Activated CD8-positive, alpha-beta memory T cell treated with anti-CD3 and anti-CD28 coated beads, Interleukin-2, amount 50 U/mL, for 4 hours (primary cell): ENCODE results near the gene SAMD8.
A peak's percentile ranks its signal among the peaks of the same experiment; 100 is the strongest.
"Not testable (repeated sequence)": the region's sequence is repeated elsewhere in the genome, so short reads cannot be mapped to it uniquely, and the experiment has no call there.

Experiments
- DNase-seq: peaks from one replicate; pipeline ENCODE4 v3.0.0-alpha.2; 2020

Gene SAMD8

DNA sequence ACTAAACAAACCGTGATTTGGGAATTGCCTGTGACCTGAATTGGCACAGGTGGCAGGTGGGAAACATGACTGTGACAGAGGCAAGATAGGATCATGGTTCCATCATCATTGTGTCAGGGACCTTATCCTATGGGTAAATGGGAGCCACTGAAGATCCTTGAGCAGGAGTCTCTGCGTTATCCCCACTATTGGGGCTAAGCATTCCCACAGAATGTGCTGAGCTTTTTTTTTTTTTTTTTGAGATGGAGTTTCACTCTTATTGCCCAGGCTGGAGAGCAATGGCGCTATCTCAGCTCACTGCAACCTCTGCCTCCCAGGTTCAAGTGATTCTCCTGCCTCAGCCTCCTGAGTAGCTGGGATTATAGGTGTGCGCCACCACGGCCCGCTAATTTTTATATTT lies 88.5 kb downstream of the SAMD8 start:
- not testable (repeated sequence) for DNase-seq

DNA sequence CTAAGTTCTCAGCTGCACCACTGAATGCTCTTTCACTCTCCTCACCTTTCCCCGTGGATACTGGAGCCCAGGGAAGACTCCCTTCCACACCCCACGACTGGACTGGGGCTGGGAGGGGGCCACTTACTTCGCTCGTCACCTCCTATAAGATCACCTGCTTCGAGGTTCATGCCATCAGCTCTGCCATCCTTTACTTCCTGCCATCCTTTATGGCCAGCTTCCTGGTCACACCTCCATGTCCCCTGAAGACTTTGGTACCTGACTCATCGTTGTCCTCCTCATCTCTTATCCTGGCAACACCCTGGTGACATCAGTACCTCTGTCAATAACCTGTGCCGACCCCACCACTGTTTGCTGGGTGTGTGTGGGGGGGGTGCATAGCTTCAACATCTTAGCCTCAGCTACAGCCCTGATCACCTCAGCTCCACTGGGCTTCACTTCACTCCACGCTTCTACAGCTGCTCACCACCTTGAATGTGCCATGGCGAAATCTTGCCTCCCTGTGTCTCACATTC lies 90.4 kb downstream of the SAMD8 start:
- DNase-seq: no peak

DNA sequence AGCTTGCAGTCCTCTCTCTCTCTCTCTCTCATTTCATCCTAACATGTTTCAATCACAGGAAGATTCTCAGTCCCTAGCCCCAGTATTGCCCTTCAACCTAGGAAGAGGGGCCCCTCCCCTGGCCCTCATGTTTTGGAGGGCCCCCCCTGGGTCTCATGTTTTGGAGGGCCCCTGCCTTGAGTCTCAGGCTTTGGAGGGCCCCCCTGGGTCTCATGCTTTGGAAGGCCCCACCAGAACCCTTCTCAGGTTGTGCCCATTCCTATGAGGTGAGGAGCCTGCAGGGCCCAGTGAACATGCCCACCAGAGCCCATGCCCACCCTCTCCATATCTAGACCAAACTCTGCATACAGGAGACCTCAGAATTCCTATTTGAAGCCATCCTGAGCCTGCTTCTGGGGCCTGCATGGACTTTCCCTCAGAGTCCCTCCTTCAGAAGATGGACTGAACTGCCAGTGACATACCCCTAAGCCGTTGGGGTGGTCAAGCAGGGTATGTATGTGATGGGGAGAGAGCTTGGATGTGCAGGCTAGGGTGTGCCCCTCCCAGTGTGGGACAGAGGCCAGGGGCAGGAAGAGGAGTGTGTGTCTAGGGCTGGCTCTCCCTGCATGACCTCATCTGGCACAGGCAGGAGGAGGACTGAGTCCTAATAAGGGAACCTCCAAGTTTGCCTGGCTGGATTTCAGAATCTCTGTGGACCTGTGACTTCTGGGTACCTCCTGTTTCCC lies 91.0 kb downstream of the SAMD8 start:
- DNase-seq: no peak

DNA sequence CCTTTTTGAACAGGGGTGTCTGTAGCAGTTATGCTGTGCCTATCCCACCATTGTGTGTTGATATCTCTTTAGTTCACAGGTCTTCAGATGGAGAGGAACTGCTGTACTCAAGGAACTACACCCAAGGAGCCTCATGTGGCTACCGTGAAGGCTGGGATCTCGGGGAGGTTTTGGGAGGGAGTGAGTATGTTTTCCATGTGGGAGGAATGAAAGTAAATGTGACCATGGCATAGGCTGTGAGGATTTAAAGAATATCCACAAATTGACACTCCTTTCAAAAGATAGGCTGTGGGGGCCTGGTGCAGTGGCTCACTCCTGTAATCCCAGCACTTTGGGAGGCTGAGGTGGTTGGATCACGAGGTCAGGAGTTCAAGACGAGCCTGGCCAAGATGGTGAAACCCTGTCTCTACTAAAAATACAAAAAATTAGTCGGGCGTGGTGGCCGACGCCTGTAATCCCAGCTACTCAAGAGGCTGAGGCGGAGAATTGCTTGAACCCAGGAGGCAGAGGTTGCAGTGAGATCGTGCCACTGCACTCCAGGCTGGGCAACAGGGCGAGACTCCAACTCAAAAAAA lies 91.7 kb downstream of the SAMD8 start:
- not testable (repeated sequence) for DNase-seq

DNA sequence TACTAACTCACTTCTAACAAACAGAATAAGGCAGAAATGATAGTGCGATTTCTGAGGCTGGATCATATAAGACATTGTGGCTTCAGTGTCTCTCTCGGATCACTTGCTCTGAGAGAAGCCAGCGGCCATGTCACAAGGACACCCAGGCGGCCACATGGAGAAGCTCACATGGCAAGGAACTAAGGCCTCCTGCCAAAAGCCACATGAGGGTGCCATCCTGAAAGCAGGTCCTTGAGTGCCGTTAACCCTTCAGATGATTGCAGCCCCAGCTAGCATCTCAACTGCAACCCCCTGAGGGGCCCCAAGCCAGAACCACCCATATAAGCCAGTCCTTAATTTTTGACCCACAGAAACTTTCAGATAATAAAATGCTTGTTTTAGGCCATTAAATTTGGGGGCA lies 92.3 kb downstream of the SAMD8 start:
- DNase-seq: no peak

DNA sequence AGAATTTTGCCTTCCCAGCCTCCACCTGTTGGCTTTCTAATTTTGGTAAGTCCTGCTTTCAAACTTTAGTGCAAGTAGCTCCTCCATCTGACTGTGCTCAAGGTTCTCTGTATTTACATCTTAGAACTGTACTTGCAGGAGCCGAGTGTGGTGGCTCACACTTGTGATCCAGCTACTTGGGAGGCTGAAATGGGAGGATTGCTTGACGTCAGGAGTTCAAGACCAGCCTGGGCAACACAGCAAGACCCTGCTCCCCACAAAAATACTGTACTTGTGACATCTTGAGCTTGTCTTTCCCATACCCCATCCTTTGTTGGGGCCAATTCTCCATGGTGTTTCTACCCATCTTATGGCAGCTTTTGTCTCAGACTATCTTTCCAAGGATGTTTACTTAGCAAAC lies 94.5 kb downstream of the SAMD8 start:
- no peak for DNase-seq

DNA sequence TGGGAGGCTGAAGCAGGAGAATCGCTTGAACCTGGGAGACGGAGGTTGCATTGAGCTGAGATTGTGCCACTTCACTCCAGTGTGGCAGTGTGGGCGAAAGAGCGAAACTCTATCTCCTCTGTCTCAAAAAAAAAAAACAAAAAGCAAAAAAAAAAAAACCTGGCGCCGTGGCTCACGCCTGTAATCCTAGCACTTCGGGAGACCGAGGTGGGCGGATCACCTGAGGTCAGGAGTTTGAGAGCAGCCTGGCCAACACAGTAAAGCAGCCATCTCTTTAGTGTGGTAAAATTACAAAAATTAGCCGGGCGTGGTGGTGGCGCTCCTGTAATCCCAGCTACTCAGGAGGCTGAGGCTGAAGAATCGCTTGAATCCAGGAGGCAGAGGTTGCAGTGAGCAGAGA lies 95.2 kb downstream of the SAMD8 start:
- DNase-seq: not testable (repeated sequence)

DNA sequence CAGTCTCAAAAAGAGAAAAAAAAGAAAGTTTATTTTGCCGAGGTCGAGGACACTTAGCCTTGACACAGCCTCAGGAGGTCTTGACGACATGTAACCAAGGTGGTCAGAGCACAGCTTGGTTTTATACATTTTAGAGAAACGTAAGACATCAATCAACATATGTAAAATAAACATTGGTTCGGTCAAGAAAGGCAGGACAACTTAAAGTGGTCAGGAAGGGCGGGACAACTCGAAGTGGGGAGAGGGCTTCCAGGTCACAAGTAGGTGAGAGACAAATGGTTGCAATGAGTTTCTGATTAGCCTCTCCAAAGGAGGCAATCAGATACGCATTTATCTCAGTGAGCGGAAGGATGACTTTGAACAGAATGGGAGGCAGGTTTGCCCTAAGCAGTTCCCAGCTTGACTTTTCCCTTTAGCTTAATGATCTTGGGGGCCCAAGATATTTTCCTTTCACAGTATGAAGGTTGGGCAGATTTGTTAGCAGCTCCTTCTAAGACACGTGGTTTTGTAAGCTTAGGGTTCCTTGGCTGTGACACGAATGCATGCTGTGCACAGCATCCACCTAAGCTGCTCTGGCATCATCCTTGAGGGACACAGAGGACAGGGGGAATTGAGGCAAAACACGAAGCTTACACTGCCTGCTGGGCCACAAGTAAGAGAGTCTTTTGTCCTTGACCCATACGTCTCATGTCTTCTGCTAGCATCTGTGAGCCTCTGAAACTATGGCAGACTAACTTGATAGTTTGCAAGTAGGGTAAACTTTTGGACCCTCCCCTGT lies 95.8 kb downstream of the SAMD8 start:
- DNase-seq: no peak

DNA sequence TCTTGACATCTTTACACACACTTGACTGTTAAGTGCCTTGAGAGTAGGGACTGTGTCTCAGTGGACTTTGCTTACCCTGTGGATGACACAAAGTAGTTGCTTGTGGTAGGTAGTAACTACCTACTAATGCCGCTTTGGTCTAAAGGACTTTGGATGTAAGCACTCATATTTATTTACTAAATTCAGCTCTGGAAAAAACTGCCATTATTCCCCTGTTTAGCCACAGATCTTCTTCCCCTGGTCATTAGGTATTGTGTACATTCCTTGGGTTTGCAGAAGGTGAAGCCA lies 96.3 kb downstream of the SAMD8 start:
- no peak for DNase-seq

DNA sequence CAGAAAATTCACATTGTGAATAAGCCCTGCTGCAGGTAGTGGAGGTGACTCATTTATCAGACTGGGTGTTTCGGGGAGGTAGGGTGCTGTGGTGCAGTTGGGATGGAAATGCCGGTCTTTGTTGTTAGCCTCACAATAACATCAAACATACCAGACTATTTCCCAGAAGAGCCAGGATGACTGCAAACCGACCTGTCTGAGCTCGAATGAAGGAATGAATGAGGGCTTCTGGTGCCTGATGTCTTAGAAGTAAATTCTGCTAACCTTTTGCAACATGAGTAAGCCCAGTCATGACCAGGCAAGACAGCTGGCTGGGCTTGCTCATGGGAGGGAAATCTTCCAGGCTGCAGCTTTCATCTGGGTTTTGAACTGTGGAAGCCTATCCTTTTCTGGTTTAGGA lies 96.7 kb downstream of the SAMD8 start:
- no peak for DNase-seq

DNA sequence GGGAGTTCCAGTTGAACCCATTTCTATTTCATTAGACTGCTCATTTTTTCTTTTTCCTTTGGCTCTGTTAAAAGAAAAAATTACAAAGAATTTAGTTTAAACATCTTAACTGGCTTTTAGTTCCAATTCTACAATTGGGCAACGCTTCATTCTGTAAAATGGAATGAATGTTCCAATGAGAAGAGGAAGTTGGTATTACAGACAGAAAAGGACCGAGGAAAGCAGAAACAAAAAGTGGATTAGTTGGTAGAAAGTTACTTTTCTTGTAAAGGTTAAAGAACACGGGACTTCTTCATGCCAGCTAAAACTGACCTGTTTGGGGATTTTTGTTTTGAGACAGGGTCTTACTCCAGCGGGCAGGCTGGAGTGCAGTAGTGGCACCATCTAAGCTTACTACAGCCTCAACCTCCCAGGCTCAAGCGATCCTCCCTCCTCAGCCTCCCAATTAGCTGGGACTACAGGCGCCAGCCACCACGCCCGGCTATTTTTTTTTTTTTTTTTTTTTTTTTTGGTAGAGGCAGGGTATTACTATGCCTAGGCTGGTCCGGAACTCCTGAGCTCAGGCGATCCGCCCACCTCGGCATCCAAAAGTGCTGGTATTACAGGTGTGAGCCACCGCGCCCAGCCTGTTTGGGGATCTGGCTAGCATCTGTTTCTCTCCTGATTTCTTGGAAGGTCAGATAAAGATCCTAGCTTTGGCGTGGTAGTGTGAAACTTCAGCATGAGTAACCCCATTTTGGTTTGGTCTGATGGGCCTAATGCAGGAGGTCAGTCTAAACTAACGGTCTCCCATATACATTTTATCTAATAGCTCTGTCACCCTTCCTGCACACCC lies 97.8 kb downstream of the SAMD8 start:
- no peak for DNase-seq

DNA sequence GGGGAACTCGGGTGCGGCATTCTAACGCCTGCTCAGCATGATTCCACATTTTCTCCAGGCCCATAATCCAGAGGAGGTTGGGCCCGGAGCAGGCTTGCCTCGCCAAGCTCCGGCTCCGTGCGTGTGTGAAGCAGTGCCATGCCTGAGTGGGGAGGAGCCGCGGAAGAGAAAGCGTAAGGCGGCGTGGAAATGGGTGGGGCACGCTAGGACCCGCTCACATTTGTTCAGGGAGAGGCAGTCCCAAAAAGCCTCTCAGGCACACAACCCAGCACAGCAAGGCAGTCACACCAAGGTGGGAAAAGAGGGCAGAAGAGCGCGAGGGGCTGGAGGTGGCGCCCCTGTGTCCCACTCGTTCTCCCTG lies 98.4 kb downstream of the SAMD8 start:
- peak; percentile 79 for DNase-seq

DNA sequence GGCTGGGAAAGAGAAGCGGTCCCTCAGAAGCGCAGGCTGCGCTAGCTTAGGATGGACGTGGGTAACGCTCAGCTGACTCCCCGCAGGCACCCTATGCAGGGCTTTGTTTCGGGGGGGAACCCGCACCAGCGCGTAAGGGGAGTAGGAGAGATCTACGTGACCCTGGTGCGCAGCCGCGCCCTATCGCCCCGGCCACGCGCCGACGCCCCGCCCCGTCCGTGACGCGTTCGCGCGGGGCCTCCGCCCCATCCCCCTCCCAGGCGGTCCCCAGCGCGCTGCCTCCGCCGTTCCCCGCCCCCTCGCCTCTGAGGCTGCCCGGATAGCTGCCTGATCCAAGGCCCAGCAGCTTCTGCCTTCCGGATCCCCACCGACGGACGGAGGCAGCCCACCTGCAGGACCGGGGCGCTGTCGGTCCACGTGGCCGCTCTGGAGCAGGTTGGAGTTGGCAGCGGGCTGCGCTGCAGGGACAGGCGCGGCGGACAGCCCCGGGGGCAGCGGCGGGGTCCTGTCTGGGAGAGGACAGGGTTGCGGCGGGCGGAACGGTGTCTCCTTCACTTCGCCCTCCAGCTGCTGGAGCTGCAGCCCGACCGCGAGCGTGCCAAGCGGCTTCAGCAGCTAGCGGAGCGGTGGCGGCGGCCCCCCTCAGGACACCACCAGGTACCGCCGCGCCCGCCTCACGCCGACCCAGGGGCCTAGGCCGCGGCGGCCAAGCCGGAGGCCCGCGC lies 99.0 kb downstream of the SAMD8 start, which contains the start of gene VDAC2:
VDAC2 (plus strand) TSS at position 515 of the 725 bp plus-strand sequence. CDS start 363 bp downstream, outside the sequence.
- DNase-seq: peak; percentile 96

DNA sequence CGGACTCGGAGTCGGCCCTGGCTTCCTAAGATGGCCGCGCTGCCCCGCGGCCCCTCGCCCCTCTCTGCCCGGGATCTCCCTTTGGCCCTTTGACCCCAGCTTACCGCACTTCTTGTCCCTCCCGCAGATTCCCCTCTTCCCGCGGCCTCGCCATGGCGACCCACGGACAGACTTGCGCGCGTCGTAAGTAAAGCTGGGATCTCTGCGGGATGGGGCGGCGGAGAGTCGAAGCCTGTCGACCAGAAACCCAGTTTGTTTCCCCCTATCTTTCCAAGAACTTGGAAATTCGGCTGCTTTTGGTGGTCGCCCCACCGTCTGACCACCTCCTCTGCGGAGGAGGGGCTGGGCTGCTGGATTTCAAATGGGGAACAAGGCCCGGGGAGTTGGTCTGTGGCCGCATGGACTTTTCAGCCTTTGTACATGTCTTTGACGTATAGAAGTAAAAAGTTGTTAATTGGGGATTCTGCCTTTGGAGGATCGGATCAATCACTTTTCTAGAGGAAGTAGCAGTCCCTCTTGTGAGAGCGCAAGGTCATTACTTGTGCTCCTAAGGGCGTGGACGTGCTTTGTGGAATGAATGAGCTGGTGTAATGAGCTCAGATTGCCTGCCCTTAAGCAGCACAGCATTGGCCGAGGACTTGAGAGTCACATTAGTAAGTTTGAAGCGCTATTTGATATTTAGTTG lies 99.7 kb downstream of the SAMD8 start:
- DNase-seq: peak; percentile 22

DNA sequence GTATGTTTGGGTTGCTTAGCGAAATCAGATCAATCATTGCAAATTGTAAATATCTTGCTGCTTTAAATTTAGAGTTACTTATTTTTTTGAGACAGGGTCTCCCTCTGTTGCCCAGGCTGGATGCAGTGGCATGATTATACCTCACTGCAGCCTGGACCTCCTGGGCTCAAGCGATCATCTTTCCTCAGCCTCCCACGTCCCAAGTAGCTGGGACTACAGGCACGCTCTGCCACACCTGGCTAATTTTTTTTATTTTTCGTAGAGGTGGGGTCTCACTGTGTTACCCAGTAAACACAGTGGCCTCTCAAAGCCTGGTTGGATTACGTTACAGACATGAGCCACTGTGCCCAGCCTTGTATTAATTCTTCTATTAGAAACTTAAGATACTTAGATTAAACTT lies 100.9 kb downstream of the SAMD8 start:
- DNase-seq: no peak

DNA sequence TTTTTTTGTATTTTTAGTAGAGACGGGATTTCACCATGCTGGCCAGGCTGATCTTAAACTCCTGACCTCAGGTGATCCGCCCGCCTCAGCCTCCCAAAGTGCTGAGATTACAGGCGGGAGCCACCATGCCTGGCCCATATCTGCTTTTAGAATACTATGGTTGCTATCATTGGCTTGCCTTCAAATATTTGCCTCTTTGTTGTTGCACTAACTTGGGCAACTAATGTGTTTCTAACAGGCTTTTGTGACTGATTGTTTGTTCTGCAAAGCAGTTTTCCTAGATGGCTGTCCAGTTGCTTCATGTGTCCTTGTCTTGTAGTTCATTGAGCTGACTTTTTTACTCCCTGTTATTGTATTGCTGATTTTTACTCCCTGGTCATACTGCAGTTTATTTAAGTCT lies 108.8 kb downstream of the SAMD8 start:
- DNase-seq: no peak

DNA sequence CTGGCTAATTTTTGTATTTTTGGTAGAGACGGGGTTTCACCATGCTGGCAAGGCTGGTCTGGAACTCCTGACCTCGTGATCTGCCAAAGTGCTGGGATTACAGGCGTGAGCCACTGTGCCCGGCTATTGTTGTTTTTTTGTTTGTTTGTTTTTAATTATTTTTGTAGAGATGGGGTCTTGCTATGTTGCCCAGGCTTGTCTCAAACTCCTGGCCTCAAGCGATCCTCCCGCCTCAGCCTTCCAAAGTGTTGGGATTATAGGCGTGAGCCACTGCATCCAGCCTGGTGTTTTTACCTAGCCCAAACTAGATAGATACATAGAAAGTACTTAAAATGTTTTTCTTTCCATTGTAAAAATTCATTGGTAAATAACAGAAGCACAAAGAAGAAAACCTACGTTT lies 110.0 kb downstream of the SAMD8 start:
- DNase-seq: not testable (repeated sequence)

DNA sequence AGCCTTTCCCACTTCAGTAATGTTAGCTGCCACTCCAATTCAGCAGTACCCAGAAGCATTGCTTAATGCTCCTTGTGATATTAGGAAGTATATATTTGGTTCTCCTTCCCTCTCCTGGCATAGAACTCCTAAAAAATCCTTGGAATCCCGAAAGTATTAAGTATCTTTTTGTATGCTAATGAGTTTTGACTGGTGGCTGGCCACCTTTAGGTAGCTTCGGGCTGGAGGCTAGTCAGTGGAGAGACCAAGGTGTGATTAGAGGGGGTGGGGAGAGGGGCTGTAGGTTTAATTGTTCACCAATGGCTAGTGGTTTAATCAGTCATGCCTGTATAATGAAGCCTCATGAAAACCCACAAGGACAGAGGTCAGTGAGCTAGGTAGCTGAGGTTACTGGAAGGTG lies 112.1 kb downstream of the SAMD8 start:
- DNase-seq: no peak

DNA sequence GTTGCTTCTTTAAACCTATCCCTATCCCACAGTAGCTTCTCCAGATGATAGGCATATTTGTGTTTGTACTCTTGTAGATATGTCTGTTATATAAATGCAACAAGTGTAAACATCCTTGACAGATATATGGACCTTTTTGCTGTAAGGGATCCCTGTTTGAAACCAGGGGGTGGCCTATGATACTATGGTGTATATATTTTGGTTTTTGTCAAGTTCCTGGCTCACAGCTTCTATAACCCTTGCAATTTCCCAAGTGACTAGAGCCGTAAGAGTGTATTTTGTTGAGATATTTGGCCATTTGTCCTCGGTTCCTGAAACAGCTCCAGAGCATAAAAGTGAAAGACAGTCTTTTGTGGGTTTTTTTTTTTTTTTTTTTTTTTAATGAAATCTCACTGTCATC lies 114.6 kb downstream of the SAMD8 start:
- DNase-seq: no peak

DNA sequence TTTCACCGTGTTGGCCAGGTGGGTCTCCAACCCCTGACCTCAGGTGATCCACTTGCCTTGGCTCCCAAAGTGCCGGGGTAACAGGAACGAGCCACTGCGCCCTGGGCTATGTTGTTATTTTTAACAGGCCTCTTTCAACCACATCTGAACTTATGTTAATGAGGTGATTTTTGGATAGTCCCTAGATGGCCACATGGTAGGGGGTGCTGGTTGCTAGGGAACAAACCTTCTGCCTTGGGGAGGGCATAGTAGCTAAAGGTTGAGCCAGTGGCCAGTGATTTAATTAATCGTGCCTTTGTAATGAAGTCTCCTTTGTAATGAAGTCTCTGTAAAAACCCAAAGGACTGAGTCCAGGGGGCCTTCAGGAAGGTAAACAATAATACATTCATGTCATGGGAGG lies 115.2 kb downstream of the SAMD8 start:
- DNase-seq: no peak

DNA sequence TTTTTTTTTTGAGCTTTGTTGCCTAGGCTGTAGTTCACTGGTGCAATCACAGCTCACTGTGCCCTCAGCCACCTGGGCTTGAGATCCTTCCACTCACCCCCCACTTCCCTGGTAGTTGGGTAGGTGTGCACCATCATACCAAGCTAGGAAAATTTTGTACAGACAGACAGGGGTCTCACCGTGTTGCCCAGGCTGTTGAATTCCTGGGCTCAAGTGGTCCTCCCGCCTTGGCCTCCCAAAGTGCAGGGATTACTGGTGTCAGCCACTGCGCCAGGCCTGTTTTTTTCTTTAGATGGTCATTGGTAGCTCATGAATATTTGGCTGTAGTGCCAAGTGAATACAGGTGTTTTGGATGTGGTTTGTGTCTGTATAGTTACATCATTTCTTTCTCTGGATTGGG lies 116.8 kb downstream of the SAMD8 start:
- DNase-seq: no peak

DNA sequence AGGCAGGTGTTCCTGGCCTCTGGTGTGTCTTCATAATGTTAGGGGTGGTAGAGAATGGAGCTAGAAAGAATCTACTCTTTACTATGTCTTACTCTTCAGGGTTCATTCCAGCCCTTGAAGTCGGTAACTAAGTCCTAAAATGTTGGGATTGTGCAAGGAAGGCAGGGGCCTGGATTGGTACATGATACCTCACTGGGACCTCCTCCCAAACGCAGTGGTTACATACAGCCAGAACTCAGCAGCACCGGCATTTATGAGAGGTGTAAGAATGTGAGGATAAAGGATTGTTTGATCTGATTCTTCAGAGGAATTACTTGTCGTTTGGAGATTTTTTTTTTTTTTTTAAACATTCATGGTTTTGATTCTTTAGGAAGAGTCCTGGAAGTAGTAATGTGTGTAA lies 117.4 kb downstream of the SAMD8 start:
- DNase-seq: no peak
